Heart right ventricle (tissue), 16 donors: ENCODE measurements around the gene PAFAH1B1. TPM values are rescaled to one million over a fixed set of nuclear protein-coding genes. Genes with fewer than 3 reads are reported as not detected.

Experiments used
- ATAC-seq, 8 donors: fragments of 200-7000 bp; cut with Tn5 transposase; one replicate each; pipeline ENCODE4 v1.9.1; 2020; ENCODE audit warnings: mild to moderate bottlenecking in 8 of 8, moderate library complexity in 8 of 8, moderate number of reproducible peaks in 1 of 8
- DNase-seq, 2 donors: peaks; one replicate each; pipeline ENCODE4 v3.0.0-alpha.2; 2020
- H3K27ac ChIP-seq, 10 donors: fragments of 200-600 bp; sonication (generic) in 2 of 10; one replicate each; pipeline versions ENCODE4 v1.5.0 to v1.8.0; 2020 to 2022; ENCODE audit warnings: mild to moderate bottlenecking in 3 of 10
- H3K27me3 ChIP-seq, 7 donors: fragments of 200-600 bp; one replicate each; pipeline ENCODE4 v1.8.0; 2021 to 2022; ENCODE audit warnings: mild to moderate bottlenecking in 2 of 7
- H3K36me3 ChIP-seq, 9 donors: fragments of 200-600 bp; sonication (generic) in 1 of 9; one replicate each; pipeline versions ENCODE4 v1.5.0 to v1.8.0; 2020 to 2022; ENCODE audit warnings: mild to moderate bottlenecking in 2 of 9
- H3K4me1 ChIP-seq, 9 donors: fragments of 200-600 bp; sonication (generic) in 1 of 9; one replicate each; pipeline versions ENCODE4 v1.5.0 to v1.8.0; 2020 to 2022; ENCODE audit warnings: mild to moderate bottlenecking in 4 of 9
- H3K4me3 ChIP-seq, 10 donors: fragments of 200-600 bp; sonication (generic) in 2 of 10; one replicate each; pipeline versions ENCODE4 v1.5.0 to v1.8.0; 2020 to 2022; ENCODE audit warnings: mild to moderate bottlenecking in 7 of 10, moderate library complexity in 2 of 10
- H3K9me3 ChIP-seq, 11 donors: fragments of 200-600 bp in 10 of 11; sonication (generic) in 2 of 11; one replicate each; pipeline versions ENCODE4 v1.5.0 to v1.8.0; 2013 to 2022; ENCODE audit warnings: mild to moderate bottlenecking in 2 of 11, control low read depth in 1 of 11, moderate library complexity in 1 of 11
- CTCF ChIP-seq, 9 donors: fragments of 200-600 bp; sonication (generic) in 2 of 9; IDR thresholded peaks; one replicate each; pipeline versions ENCODE4 v1.5.0 to v1.8.0; 2021 to 2022; ENCODE audit warnings: antibody characterized with exemption in 9 of 9, mild to moderate bottlenecking in 5 of 9, moderate library complexity in 1 of 9
- WGBS, 2 donors: extraction: QIAGEN DNeasy Blood & Tissue Kit; methylation state at CpG; one replicate each; pipeline ENCODE4 v1.1.7; 2013; ENCODE audit warnings: inconsistent platforms in 1 of 2; 5-methylcytosine and 5-hydroxymethylcytosine counted together
- intact Hi-C, 10 donors: fragments of 100-400 bp; cut with DNase I; formaldehyde crosslinking; loops; one replicate each; pipeline versions ENCODE4 v1.11.1 to v1.14.2; 2022
- polyA plus RNA-seq, 2 donors: library from polyadenylated mRNA; stranded (reverse); fragments of 200-250 nt; gene quantifications; one replicate each; pipeline ENCODE4 v1.2.3, GENCODE V29; 2013
- total RNA-seq, 10 donors: library from RNA; stranded (reverse); fragmentation: NEBNext Ultra II Directional in 3 of 10; extraction: Animal tissue kit (Norgen Biotek cat#: 25700) in 3 of 10; gene quantifications; one replicate each; pipeline versions ENCODE4 v1.2.1 to v1.2.4, GENCODE V29; 2021 to 2023
- donor health status: Arrhythmogenic right ventricular cardiomyopathy.
- donor health status: ischemic (EF 13 %, LVEDD 7.1; RV severe dilation, severe dysfunction).
- donor health status: healthy with polysubstance abuse.
- donor health status: DM: no; HTN: yes; CAD: no.
- donor health status: DM: no; HTN: no; CAD: no.
- donor health status: ischemic (EF 25% LVEDD 6.9; RV normal size, moderate dysfunction).
- donor health status: ischemic (EF 25% LVEDD 5.7; RV mildly dilated, moderate dysfunction).
- donor health status: healthy.
- donor health status: DM: yes; HTN: yes; CAD: no.
- donor health status: Ischemic cardiomyopathy.
- donor health status: ischemic (EF 35%, LVEDD 5.7; RV mildly dilated, moderate dysfunction).
- donor health status: nonischemic (EF 11% LVEDD 7.7; RV severe dilation, severe dysfunction).
- donor health status: DM: yes; HTN: yes; CAD: no.
- donor health status: PGD.
- donor health status: ischemic (EF 29% LVEDD 5.4; RV normal size, mild dysfunction).
- donor health status: nonischemic (EF 23%, LVEDD 6.1; RV moderate dilation, normal function).

The PAFAH1B1 gene
- total and polyA plus RNA-seq, 12 donors, result 39.3 to 155 (median 130) TPM

GRCh38 chr17:2705263-2705662 is 111.8 kb downstream of the PAFAH1B1 start:
- ATAC-seq (no peak), DNase-seq (no peak)
- H3K4me3 ChIP-seq, result peak overlapping the region in 1 of 10 donors; percentile 99
- no peaks in the 10 kb centered on the region for H3K27me3 ChIP-seq
- H3K36me3 ChIP-seq, result peaks cover 0 to 43% (median 34%) of the 10 kb centered on the region in 9 donors
- WGBS, 2 donors, result 69 to 82% methylated on average over 7 of the region's 7 CpGs
- peak overlapping the region in 6 of 10 donors; percentile 85 to 99 (median 94) for H3K27ac ChIP-seq
- intact Hi-C loops, result loop anchor here in 1 of 10 donors (10.0 kb wide), 1 partner anchor 310 kb away; no protein-coding TSS in a partner anchor
- TF ChIP-seq CTCF (IDR thresholded peaks at IDR 0.05), result no peak
- no peaks in the 10 kb centered on the region for H3K9me3 ChIP-seq
- peaks cover 11 to 62% (median 44%) of the 10 kb centered on the region in 9 donors for H3K4me1 ChIP-seq

GRCh38 chr17:2705888-2706795 is 112.7 kb downstream of the PAFAH1B1 start:
- H3K27me3 ChIP-seq, result no peaks in the 10 kb centered on the region
- no peaks in the 10 kb centered on the region for H3K9me3 ChIP-seq
- peak in 1 of 8 donors; percentile 18 for ATAC-seq
- H3K4me1 ChIP-seq, result peaks cover 15 to 69% (median 53%) of the 10 kb centered on the region in 9 donors
- DNase-seq, result no peak
- WGBS, 2 donors, result 72% methylated on average over 24 to 25 of the region's 25 CpGs
- no peak for TF ChIP-seq CTCF (IDR thresholded peaks at IDR 0.05)
- H3K27ac ChIP-seq, result peak overlapping the region; percentile 70 to 99 (median 92)
- peaks cover 0 to 35% (median 25%) of the 10 kb centered on the region in 9 donors for H3K36me3 ChIP-seq
- H3K4me3 ChIP-seq, result peak overlapping the region; percentile 20 to 99 (median 64)
- intact Hi-C loops, result loop anchor here in 1 of 10 donors (10.0 kb wide), 1 partner anchor 311 kb away; no protein-coding TSS in a partner anchor

- intact Hi-C loops, result loop anchor here in 1 of 10 donors (10.0 kb wide), 1 partner anchor 312 kb away; no protein-coding TSS in a partner anchor
- no peak for TF ChIP-seq CTCF (IDR thresholded peaks at IDR 0.05)
- Histone ChIP-seq H3K27me3 (no peaks in the 10 kb centered on the region), H3K4me3 (peak overlapping the region; percentile 20 to 99 (median 64)), H3K4me1 (peaks cover 15 to 69% (median 54%) of the 10 kb centered on the region in 9 donors), H3K36me3 (peaks cover 0 to 26% (median 16%) of the 10 kb centered on the region in 9 donors), H3K27ac (peak overlapping the region; percentile 70 to 99 (median 92)), H3K9me3 (no peaks in the 10 kb centered on the region)
- DNase-seq (no peak), ATAC-seq (peak in 7 of 8 donors; percentile 3 to 41 (median 32))
- 44 to 56% methylated on average over 20 to 21 of the region's 21 CpGs for WGBS, 2 donors
Measured at GRCh38 chr17:2706911-2707510, 113.6 kb downstream of the PAFAH1B1 start.
